Urothelium cell line (cell line): Measurements from ENCODE around the gene KIAA1958.
"Not testable (repeated sequence)": the region's sequence is repeated elsewhere in the genome, so short reads cannot be mapped to it uniquely, and the experiment has no call there.

Experiments used
- DNase-seq: peaks from one replicate; pipeline ENCODE4 v3.0.0; 2011; ENCODE audit warnings: low spot score, mixed read lengths
- FAIRE-seq: peaks from 2 replicates; lab custom pipeline; 2011; peaks lifted over from hg19 to GRCh38; lab: Jason Lieb, UNC

The KIAA1958 gene

DNA sequence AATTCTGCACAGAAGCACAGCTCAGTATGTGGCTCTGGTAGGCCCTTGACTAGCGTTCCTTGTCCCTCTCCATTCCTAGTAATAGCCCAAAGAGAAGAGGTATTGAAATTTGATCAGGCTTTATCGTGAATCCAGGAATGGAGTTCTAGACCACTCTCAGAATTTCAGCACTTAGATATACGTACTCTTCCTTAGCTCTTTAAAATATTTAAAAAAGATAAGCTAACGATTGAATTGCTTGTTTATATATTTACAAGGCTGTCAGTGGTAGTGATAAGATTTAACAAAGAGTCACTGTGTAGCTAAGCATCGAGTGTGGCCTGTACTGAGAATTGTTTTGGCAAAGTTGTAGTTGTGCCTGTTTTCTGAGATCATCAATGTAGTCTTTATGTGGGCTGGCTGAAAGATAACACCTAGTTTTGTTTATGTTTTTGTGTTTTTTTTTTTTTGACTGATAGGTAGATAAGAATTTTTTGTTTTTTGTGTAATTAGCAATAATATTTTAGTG lies 2.5 kb downstream of the KIAA1958 start:
- FAIRE-seq, result no peak
- DNase-seq, result no peak

DNA sequence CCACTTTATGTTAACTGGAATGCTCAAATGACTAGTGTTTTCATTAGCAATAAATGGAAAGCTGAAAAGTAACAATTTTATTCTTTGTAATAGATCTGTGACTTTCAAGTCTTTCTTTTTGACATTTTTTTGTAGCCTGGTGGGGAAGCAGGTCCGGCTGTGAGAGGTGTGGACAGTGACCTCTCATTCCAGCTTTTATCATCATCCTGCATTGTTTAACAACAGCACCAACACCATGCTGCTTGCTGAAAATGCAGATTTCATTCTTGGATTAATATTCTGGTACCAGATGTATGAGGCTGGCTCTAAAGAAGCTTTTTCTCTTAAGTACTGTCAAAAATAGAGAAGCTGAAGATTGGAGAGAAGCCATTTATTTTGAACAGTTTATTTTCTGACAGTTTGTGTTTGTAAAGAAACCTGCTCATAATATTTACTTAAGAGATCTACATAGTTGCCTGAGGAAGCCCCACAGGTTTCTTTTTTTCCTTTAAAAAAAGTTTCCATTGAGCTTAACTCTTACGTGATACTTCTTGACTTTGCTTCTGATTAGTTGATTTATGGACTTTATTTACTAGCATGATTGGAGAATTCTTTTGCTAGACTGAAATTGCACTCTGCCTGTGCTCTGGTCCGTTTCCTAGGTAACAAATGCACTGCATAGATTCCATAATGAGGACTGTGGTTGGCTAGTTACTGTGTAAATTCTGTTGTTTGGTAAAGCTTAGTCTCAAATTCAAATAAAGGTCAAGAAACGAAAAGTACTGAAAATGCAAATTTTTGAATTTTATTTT lies 3.4 kb downstream of the KIAA1958 start:
- FAIRE-seq (no peak), DNase-seq (no peak)

DNA sequence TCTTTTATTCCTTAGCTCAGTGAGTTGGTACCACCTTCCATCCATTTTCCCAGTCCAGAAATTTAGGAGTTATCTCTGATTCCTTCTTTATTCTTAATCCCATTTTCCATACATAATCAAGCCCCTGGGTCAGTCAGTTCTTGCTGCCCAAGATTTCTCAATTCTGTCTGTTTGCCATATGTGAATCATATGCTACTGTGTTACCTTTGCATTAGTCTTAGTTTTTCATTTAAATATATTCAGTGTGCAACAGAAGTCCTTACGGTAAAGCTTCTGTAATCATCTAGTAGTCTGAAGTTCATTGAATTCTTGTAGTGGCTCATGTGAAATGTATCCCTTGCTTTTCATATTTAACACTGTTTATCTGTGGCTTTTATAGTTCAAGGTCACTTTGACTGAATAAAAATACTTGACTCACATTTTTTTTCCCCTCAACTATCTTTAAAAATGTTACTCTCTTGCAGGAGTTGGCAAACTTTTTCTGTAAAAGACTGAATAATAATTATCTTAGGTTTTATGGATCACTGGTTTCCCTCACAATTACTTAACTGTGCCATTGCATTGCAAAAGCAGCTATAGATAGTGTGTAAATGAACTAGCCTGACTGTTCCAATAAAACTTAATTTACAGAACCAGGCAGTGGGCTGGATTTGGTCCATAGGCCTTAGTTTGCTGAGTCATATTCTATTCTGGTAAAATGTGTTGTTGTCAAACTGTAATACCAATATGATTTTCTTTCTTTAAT lies 6.9 kb downstream of the KIAA1958 start:
- no peak for DNase-seq
- no peak for FAIRE-seq

DNA sequence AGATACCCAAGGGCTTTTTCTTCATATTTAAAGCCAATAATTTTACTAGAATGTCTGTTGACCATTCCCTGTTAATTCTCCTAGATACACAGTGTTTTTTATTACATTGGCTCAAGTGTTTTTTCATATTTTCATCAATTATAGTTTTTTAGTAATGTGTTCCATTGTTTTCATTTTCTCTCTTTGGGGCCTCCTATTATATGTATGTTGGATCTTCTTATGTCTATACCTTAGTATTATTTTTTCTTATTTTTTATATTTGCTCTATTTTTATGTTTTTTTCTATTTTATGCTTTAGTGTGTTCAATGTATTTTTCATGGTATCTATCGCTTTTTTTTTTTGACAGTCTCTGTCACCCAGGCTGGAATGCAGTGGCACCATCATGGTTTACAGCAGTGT lies 7.5 kb downstream of the KIAA1958 start:
- no peak for DNase-seq
- no peak for FAIRE-seq

DNA sequence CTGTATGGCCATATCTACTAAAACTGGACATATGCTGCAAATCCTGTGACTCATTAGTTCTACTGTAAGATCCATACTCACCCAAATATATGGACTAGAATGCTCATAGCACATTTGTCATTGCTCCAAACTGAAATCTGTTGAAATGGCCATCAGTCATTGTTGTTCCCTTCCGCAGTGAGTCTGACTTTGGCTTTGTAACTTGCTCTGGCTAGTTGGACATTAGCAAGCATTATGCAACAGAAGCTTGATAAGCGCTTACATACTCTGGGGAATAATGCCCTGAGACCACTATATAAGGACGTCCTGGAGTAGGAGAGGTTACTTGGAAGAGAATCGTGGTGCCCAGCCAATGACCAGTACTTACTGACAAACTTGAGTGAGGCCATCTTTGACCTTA lies 9.0 kb downstream of the KIAA1958 start:
- DNase-seq (no peak), FAIRE-seq (no peak)

DNA sequence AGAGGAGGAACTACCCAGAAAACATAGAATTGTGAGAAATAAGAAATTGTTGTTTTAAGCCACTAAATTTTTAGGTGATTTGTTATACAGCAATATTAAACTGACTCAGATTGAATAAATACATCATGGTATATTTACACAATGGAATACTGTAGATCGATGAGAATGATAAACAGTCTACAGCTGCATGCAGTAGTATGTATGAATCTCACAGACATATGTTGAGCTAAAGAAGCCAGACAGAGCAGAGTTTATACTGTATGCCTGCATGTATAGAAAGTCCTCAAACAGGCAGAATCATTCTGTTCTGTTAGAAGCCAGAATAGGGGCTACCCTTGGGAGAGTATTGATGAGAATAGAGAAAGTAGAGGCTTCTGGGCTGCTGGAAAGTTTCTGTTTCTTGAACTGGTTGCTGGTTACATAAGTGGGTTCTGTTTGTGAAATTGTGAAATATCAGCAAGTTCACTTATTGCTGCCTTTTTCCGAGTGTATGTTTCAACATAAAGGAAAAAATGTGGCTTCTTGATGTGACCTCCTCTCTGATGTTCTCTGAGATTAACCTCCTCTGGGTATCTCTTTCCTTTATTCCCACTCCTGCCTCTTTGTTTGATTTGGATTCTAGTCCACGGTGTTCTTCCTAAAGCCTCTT lies 9.6 kb downstream of the KIAA1958 start:
- DNase-seq (no peak), FAIRE-seq (no peak)

DNA sequence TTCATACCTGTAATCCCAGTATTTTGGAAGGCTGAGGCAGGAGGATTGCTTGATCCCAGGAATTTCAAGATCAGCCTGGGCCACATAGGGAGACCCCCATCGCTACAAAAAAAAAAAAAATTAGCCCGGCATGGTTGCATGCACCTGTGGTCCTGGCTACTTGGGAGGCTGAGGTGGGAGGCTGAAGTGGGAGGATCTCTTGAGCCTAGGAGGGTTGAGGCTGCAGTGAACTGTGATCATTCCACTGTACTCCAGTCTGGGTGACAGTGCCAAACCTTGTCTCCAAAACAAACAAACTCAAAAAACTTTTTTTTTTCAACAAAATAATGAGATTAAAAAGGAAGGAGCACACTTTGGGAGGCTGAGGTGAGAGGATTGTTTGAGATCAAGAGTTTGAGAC lies 14.2 kb downstream of the KIAA1958 start:
- DNase-seq (no peak), FAIRE-seq (no peak)

DNA sequence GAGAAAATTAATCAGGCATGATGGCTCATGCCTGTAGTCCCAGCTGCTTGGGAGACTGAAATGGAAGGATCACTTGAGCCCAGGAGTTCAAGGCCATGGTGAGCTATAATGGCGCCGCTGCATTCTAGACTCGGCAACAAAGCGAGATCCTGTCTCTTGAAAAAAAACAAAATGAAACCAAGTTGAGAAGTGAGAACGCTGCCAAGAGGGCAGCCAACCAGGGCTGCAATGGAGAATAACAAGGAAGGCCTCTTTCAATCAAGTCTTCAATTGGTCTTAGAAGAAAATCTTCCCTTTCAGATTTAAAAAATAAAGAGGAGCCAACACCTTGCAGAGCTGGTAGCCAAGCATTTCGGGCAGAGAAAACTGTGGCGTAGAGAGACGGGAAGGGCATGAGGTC lies 14.7 kb downstream of the KIAA1958 start:
- DNase-seq (no peak), FAIRE-seq (no peak)

DNA sequence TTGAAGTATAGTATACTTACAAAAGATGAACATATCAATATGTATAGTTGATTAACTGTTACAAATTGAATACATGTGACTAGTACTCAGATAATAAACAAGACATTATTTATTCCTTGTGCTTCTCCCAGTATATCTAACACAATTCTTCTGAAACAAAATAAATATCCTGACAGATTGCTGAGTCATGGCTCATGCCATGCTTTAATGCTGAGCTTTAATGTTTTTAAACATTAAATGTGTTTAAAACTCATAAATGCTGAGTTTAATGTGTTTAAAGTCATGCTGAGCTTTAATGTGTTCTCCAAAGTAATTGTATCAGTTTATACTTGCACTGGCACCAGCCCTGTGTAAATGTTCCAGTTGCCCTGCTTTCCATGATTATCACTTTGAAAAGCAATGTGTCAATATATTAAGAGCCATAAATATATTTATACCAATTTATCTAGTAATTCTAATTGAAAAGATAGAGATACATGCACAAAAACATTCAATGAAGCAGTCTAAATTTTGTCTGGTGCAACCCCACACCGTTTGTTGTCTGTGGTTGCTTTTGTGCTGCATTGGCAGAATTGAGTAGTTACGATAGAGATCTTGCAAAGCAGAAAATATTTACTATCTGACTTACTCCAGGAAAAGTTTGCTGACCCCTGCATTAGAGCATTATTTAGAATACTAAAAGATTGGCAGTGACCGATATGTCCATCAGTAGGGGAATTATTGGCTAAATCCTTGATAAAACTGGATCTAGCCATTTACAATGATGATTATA lies 15.7 kb downstream of the KIAA1958 start:
- no peak for DNase-seq
- FAIRE-seq, result no peak

DNA sequence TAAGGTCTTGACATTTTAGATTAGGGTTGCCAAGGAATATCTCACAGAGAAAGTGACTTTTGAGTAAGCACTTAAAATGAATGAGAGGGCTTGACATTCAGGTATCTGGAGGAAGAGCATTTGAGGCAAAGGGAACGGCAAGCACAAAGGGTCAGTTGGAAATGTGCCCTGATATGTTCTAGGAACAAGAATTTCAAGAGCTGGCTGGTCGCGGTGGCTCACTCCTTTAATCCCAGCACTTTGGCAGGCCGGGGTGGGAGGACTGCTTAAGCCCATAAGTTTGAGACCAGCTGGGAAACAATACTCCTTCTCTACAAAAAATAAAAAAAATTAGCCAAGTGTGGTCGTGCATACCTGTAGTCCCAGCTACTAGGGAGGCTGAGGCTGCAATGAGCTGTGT lies 16.5 kb downstream of the KIAA1958 start:
- FAIRE-seq, result no peak

DNA sequence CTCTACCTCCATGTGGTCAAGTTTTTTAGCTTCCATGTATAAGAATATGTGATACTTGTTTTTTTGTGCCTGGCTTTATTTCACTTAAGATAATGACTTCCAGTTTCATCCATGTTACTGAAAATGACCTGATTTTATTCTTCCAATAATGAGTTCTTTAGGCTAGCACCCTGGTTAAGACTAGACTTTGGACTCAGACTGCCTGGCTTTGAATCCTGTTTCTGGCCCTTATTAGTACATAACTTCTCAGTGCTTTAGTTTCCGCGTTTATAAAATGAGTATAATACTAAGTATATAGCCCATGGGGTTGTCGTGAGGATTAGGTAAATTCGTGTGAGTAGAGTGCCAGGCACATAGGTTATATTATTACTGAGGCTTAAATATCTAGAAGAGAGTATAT lies 18.5 kb downstream of the KIAA1958 start:
- DNase-seq (no peak), FAIRE-seq (no peak)

More for the DNA sequence above, 16.5 kb downstream of the KIAA1958 start:
- no peak for DNase-seq

DNA sequence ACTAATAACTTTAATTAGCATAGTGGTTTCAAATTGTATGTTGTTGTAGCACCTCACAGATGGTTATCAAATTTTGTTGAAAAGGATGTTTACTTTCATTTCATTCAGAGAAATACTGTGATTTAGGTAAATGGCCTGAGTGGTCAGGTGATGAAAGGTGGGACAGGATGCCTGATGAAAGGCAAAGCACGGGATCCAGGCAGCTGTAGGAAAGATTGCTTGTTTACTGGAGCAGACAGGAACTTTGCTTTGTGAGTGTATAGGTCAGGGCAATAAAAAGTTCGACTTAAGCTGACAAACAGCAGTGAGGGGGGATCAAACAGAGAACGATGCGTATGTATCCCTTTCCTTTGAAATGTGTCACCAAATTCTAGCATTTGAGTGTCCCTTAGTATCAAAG lies 19.0 kb downstream of the KIAA1958 start:
- FAIRE-seq (no peak), DNase-seq (no peak)

DNA sequence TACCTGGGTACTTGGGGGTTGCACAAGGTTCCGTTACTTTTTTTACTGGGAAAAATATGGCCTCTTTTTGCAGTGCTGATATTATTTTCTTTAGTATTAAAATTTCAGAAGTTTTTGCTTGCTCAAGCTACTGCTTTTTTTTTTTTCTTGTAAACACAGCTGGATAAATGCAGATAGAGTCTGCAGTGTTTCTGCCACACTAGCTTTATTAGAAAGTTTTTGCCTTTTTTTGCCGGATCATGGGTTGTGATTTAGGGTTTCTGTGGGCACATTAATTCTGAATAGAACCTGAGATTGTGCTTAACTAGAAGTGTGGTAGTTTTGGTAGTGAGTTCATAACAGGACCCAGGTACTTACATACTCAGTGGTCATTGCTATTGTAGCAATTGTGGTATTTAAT lies 19.9 kb downstream of the KIAA1958 start:
- FAIRE-seq (no peak), DNase-seq (no peak)

DNA sequence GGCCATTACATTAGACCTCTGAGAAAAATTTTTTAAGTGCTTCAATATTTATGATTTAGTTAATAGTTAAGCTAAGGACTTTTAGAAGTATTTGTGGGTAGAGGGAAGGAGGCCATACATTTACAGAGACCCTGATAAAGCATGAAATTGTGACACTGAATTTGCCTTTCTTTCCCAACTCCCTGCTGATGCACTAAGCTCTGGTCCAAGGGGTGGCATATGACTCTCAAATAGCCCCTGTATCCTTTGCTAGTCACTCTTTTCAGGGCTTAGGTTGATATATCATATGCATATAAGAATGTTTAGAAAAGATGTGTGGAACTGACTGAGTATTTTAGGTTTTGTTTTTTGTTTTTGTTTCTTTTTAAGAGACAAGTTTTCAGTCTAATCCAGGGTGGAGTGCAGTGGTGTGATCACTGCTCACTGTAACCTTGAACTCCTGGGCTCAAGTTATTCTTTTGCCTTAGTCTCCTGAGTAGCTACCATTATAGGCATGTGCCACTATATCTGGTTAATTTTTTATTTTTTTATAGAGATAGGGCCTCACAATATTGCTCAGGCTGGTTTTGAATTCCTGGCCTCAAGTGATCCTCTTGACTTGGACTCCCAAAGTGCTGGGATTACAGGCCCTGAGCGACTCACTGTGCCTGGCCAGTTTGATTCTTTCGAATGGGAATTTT lies 20.5 kb downstream of the KIAA1958 start:
- FAIRE-seq, result no peak
- DNase-seq, result no peak

DNA sequence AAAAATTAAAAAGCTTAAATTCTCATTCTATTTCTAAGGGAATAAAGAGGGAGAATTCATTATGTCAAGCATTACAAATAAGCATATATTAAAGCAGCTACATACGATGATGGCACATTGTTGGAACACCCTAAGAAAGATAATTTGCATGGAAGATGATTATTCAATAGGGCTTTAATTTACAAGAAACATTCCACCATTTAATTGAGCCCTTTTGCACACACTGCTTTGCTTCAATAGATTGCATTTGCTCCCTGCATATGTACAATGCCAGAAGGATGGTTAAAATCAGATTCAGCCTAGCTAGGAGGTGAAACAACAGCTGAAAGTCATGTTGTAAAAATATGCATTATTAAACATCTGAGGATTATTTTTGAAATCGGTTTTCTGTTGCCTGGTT lies 21.8 kb downstream of the KIAA1958 start:
- DNase-seq, result no peak
- FAIRE-seq, result no peak

DNA sequence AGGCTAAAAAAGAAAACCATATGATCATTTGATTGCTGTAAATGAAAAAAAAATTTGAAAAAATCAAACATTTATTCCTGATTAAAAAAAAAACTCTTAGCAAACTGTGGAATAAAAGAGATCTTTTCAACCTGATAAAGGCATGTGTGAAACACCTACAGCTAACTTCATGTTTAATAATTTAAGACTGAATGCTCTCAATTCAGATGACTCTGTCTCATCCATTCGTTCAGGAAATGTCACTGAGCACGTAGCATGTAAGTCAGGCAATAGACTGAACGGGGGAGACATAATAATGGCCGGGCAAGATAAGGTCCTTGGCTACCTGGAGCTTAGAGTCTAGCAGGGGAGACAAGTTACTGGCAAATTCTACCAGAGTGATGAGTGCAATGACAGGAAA lies 25.8 kb downstream of the KIAA1958 start:
- DNase-seq, FAIRE-seq: not testable (repeated sequence)

DNA sequence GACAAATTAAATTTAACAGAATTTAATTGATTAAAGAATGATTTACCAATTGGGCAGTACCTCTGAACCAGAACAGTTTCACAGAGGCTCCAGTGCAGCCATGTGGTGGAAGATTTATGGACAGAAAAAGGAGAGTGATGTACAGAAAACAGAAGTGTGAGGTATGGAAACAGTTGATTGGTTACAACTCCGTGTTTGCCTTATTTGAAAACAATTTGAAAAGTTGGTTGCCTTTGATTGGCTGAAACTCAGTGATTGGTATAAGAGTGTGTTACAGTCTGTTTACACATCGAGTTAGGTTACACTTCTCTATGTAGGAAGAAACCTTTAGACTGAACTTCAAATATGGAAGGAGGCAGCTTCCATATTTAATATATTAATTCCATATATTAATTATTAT lies 30.1 kb downstream of the KIAA1958 start:
- FAIRE-seq, result no peak
- no peak for DNase-seq

DNA sequence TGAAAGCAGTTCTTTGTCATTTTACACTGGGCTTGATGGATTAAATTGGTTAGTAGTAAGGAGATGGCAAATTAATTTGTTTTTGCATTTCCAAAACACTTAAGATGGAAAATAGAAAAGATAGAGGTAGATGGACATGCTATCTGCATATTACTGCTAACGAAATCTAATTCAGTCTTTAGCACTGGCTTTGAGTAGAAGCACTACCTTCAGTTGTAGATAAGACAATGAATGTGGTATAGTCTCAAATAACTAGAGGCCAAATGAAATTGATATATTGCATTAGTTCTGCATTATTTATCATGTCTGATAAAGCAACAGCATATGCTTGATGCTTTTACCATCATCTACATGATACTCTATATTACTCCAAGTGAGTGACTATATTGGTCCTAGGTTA lies 33.4 kb downstream of the KIAA1958 start:
- no peak for FAIRE-seq

DNA sequence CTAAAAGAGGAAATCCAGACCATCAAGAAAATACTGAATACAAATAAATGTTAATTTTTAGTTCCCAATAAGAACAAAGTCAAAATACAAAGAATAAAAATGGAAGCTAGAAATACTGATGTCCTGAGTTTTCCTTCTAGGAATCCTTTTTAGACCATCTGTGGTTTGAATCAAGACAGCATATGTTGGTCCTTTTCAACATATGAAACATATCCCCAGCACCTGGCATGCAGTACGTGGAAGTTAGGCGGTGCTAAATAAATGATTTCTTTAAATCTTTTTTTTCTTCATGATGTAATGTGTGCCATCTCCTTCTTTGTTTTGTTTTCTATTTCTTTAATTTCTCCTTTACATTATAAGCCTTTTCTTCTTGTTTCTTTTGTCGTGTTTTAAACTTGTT lies 34.0 kb downstream of the KIAA1958 start:
- DNase-seq (no peak), FAIRE-seq (no peak)

More for the DNA sequence above, 33.4 kb downstream of the KIAA1958 start:
- no peak for DNase-seq

DNA sequence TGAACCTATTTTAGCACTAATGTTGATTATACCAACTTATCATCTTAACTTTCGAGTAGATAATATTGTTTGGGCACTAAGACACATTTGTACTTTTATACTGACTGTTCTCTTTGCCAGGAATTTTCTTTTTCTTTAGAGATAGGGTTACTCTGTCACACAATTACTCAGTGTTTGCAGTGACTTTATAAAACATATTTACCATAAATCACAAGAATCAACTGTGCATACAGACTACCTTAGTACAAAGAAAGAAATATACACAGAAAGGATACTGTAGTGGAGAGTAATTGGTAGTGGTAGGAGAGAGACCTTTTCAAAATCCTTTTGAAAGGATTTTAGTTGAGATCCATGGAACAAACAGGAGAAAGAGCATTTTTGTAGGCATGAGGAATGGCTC lies 40.3 kb downstream of the KIAA1958 start:
- FAIRE-seq (no peak), DNase-seq (no peak)
